Measurements from ENCODE around the gene CALHM1.

- TF ChIP-seq, protein P1, sequence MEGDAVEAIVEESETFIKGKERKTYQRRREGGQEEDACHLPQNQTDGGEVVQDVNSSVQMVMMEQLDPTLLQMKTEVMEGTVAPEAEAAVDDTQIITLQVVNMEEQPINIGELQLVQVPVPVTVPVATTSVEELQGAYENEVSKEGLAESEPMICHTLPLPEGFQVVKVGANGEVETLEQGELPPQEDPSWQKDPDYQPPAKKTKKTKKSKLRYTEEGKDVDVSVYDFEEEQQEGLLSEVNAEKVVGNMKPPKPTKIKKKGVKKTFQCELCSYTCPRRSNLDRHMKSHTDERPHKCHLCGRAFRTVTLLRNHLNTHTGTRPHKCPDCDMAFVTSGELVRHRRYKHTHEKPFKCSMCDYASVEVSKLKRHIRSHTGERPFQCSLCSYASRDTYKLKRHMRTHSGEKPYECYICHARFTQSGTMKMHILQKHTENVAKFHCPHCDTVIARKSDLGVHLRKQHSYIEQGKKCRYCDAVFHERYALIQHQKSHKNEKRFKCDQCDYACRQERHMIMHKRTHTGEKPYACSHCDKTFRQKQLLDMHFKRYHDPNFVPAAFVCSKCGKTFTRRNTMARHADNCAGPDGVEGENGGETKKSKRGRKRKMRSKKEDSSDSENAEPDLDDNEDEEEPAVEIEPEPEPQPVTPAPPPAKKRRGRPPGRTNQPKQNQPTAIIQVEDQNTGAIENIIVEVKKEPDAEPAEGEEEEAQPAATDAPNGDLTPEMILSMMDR (IDR thresholded peaks at IDR 0.05): no peak
- no peak for TF ChIP-seq POLR2A (IDR thresholded peaks at IDR 0.05)
These were observed 4.8 kb upstream of the CALHM1 start for GRCh38 chr10:103463499-103463898.
